ENCODE results near the gene ARRDC2.
"Not testable (repeated sequence)": the region's sequence is repeated elsewhere in the genome, so short reads cannot be mapped to it uniquely, and the experiment has no call there.

The ARRDC2 gene

DNA sequence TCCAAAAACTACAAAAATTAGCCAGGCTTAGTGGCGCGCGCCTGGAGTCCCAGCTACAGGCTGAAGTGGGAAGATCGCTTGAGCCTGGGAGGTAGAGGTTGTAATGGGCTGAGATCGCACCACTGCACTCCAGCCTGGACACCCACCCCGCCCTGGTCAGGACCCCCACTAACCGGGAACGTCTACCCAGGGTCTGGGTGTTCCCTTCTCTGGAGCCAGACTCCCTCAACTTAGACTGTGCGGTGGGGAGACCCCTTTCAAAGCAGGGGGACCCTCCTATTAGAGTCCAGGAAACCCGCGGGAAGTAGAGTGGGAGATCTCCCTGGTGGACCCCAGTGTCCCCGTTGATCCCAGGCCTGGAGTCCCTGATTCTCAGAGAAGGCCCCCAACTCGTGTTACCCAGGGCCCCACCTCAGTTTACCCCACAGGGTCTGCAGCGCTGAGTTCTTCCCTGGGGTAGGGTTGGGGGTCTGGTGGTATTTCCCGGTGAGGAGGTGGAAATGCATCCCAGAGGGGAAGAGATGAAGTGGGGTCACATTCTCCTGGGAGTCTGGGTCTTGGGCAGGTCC lies 6.1 kb upstream of the ARRDC2 start:
- H3K4me3 ChIP-seq (ENCODE audit: low read depth, low read length) = peak overlapping the region; percentile 78
- DNase-seq (ENCODE audit: low read depth) = peak; percentile 67
- TF ChIP-seq, protein P1, sequence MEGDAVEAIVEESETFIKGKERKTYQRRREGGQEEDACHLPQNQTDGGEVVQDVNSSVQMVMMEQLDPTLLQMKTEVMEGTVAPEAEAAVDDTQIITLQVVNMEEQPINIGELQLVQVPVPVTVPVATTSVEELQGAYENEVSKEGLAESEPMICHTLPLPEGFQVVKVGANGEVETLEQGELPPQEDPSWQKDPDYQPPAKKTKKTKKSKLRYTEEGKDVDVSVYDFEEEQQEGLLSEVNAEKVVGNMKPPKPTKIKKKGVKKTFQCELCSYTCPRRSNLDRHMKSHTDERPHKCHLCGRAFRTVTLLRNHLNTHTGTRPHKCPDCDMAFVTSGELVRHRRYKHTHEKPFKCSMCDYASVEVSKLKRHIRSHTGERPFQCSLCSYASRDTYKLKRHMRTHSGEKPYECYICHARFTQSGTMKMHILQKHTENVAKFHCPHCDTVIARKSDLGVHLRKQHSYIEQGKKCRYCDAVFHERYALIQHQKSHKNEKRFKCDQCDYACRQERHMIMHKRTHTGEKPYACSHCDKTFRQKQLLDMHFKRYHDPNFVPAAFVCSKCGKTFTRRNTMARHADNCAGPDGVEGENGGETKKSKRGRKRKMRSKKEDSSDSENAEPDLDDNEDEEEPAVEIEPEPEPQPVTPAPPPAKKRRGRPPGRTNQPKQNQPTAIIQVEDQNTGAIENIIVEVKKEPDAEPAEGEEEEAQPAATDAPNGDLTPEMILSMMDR (IDR thresholded peaks at IDR 0.05; ENCODE audit: low read depth, low read length) = no peak
- TF ChIP-seq, protein P2, sequence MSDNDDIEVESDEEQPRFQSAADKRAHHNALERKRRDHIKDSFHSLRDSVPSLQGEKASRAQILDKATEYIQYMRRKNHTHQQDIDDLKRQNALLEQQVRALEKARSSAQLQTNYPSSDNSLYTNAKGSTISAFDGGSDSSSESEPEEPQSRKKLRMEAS (IDR thresholded peaks at IDR 0.05; ENCODE audit: low read depth, low read length) = no peak
- TF ChIP-seq MYC (IDR thresholded peaks at IDR 0.05; ENCODE audit: low read depth, low read length) (no peak), POLR2A (IDR thresholded peaks at IDR 0.05; ENCODE audit: extremely low read depth, insufficient read length) (no peak)

DNA sequence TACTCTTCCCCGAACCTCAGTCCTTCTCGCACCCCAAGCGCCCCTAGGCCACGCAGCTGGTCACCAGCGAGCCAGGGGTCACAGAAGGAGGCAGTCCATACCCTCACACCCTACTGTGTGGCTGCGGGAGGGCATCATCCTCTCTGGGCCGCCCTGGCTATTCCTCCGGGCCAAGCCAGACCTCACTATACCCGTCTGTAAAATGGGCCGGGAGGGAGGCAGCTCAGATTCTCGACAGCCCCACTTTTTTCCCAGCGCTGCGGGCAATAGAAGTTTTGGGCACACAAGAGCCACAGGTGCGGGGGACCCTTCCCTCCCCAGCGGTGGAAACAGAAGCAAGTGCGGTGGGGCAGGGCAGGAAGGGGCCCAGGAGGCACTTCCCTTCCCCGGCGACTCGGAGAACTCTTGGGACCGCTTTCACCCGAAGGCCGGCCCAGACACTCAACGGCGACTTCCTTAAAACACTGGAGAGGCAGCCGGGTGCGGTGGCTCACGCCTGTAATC lies 5.6 kb upstream of the ARRDC2 start:
- TF ChIP-seq, protein P2 (IDR thresholded peaks at IDR 0.05; ENCODE audit: low read depth, low read length) = no peak
- TF ChIP-seq, protein P1 (IDR thresholded peaks at IDR 0.05; ENCODE audit: low read depth, low read length) = no peak
- TF ChIP-seq MYC (IDR thresholded peaks at IDR 0.05; ENCODE audit: low read depth, low read length) (no peak), POLR2A (IDR thresholded peaks at IDR 0.05; ENCODE audit: extremely low read depth, insufficient read length) (no peak)
- DNase-seq (ENCODE audit: low read depth) = peak; percentile 84
- peak overlapping the region; percentile 78 for H3K4me3 ChIP-seq (ENCODE audit: low read depth, low read length)

DNA sequence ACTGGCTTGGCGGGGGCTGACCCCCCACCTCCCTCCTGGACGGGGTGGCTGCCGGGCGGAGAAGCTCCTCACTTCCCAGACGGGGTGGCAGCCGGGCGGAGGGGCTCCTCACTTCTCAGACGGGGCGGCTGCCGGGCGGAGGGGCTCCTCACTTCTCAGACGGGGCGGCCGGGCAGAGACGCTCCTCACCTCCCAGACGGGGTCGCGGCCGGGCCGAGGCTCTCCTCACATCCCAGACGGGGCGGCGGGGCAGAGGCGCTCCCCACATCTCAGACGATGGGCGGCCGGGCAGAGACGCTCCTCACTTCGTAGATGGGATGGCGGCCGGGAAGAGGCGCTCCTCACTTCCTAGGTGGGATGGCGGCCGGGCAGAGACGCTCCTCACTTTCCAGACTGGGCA lies 2.2 kb upstream of the ARRDC2 start:
- DNase-seq (ENCODE audit: low read depth); H3K4me3 ChIP-seq (ENCODE audit: low read depth, low read length): not testable (repeated sequence)

DNA sequence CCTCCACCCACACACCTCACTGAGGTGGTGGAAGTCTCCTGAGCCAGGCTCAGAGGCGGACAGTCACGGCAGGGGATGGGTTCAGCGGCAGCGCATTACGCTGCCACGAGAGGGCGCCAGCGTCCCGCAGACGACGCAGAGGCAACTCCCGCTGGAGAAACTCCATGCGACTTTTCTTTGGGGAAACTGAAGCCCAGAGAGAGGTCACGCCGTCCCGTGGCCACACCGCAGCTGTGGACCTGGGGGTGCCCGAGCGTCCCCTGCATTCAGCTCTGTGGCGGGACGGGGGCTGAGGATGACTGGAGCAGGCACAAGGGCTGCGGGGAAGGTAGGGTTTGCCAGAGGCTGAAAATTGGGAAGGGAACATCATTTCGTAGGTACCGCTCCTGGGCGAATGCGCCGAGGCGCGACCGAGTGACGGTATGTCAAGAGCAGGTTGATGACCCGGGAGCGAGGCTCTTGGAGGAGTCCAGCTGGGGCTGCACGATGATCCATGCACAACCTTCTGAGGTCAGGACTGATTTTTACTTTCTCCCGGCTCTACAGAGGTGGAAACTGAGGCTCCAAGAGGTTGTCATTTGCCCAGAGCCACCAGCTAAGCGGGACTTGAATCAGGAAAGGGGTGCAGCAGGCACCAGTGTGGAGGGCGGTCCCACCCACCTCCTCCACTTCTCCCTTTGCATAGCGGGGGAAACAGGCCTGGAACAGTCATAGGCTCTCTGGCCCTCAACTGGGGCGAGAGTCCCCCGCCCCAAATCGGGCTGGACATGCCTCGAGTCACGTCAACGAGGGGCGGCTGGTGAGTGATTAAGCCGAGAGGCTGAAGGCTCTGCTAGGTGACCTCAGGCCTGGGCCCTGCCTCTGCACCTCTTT lies 690 bp upstream of the ARRDC2 start:
- peak; percentile 77 for DNase-seq (ENCODE audit: low read depth)
- TF ChIP-seq MYC (IDR thresholded peaks at IDR 0.05; ENCODE audit: low read depth, low read length) = peak; percentile 46; the same call in 1 of the 2 replicates
- TF ChIP-seq POLR2A (IDR thresholded peaks at IDR 0.05; ENCODE audit: extremely low read depth, insufficient read length) = no peak
- TF ChIP-seq, protein P1 (IDR thresholded peaks at IDR 0.05; ENCODE audit: low read depth, low read length) = peak; percentile 91
- TF ChIP-seq, protein P2 (IDR thresholded peaks at IDR 0.05; ENCODE audit: low read depth, low read length) = peak; percentile 60; the same call in 1 of the 2 replicates
- H3K4me3 ChIP-seq (ENCODE audit: low read depth, low read length) = peak overlapping the region; percentile 11

DNA sequence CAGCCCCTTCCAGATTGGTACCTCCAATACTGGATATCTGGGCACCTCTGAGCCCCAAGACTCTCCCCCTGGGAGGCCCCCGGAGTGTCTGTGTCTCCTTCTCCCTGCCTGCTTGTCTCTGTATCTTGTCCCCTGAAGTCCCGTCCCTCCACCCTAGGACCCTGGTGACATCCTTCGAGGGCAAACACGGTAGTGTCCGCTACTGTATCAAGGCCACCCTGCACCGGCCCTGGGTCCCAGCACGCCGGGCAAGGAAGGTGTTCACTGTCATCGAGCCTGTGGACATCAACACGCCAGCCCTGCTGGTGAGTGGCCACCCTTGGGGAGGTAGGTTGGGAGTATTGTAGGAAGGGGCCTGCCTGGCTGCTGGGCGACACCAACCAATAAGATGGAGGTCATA lies 844 bp downstream of the ARRDC2 start:
- TF ChIP-seq MYC (IDR thresholded peaks at IDR 0.05; ENCODE audit: low read depth, low read length) = no peak
- TF ChIP-seq, protein P2 (IDR thresholded peaks at IDR 0.05; ENCODE audit: low read depth, low read length) = no peak
- TF ChIP-seq, protein P1 (IDR thresholded peaks at IDR 0.05; ENCODE audit: low read depth, low read length) = no peak
- no peak for DNase-seq (ENCODE audit: low read depth)
- H3K4me3 ChIP-seq (ENCODE audit: low read depth, low read length) = no peak overlapping the region

DNA sequence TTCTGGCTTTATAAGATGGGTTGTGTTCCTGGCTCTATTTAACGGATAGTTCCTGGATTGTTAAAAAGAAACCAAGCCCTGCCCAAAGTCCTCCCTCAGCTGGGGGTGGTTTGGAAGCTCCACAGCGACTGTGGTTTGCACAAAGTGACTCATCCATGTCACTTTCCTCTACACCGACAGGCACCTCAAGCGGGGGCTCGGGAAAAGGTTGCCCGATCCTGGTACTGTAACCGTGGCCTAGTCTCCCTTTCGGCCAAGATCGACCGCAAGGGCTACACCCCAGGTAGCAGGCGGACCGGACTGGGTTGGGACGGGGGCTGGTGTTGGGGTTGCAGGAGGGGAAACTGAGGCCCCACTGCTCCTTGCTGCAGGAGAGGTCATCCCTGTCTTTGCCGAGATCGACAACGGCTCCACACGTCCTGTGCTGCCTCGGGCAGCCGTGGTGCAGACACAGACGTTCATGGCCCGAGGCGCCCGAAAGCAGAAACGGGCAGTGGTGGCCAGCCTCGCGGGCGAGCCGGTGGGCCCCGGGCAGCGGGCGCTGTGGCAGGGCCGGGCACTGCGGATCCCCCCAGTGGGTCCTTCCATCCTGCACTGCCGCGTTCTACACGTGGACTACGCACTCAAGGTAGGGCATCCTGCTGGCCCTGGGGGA lies 1.6 kb downstream of the ARRDC2 start:
- peak; percentile 44 for DNase-seq (ENCODE audit: low read depth)
- no peak overlapping the region for H3K4me3 ChIP-seq (ENCODE audit: low read depth, low read length)
- TF ChIP-seq, protein P2 (IDR thresholded peaks at IDR 0.05; ENCODE audit: low read depth, low read length) = no peak
- TF ChIP-seq MYC (IDR thresholded peaks at IDR 0.05; ENCODE audit: low read depth, low read length) = no peak
- TF ChIP-seq, protein P1 (IDR thresholded peaks at IDR 0.05; ENCODE audit: low read depth, low read length) = no peak

Data from NB4 (cell line).